ENCODE measurements around the gene UGT2B10. TPM values are rescaled to one million over a fixed set of nuclear protein-coding genes. Genes with fewer than 3 reads are reported as not detected.
A peak's percentile ranks its signal among the peaks of the same experiment; 100 is the strongest.

UGT2B10 gene
- total and polyA plus RNA-seq, 2 experiments from 2014 or later = 2.6 to 31.0 TPM

GRCh38 chr4:68871809-68872642 is 56.2 kb downstream of the UGT2B10 start:
- Histone ChIP-seq H3K27me3 (no peaks in the 10 kb centered on the region), H4K20me1 (ENCODE audit: insufficient read depth, poor library complexity, severe bottlenecking) (no peaks in the 10 kb centered on the region), H3K9me2 (replicated peaks; ENCODE audit: insufficient read depth) (no peaks in the 10 kb centered on the region), H3K4me2 (peak overlapping the region; percentile 63), H2AFZ (no peak overlapping the region), H3K9me3 (ENCODE audit: low read depth) (no peaks in the 10 kb centered on the region), H3K4me3 (no peak overlapping the region), H3K36me3 (replicated peaks; ENCODE audit: insufficient read depth, low read depth) (no peaks in the 10 kb centered on the region), H3K27ac (peak overlapping the region; percentile 78), H3K79me2 (no peaks in the 10 kb centered on the region), H3K4me1 (ENCODE audit: insufficient read depth) (peaks cover 14% of the 10 kb centered on the region)
- 21% methylated on average over 2 of the region's 2 CpGs for WGBS (ENCODE audit: low lambda C conversion rate, missing lambda C conversion rate)
- DNase-seq (ENCODE audit: low spot score) = peak; percentile 19
- TF ChIP-seq EZH2 (IDR thresholded peaks at IDR 0.05; ENCODE audit: borderline replicate concordance) (no peak), EZH2phosphoT487 (IDR thresholded peaks at IDR 0.05; ENCODE audit: low read depth, severe bottlenecking, unreplicated experiment) (no peak), CTCF (IDR thresholded peaks at IDR 0.05; ENCODE audit: poor library complexity) (no peak)

GRCh38 chr4:68872643-68873502 is 57.1 kb downstream of the UGT2B10 start:
- peak overlapping the region; percentile 63 for H3K4me2 ChIP-seq
- H3K27me3 ChIP-seq = no peaks in the 10 kb centered on the region
- no peaks in the 10 kb centered on the region for H3K36me3 ChIP-seq (replicated peaks; ENCODE audit: insufficient read depth, low read depth)
- H3K27ac ChIP-seq = peak overlapping the region; percentile 78
- peaks cover 14% of the 10 kb centered on the region for H3K4me1 ChIP-seq (ENCODE audit: insufficient read depth)
- no peaks in the 10 kb centered on the region for H3K9me2 ChIP-seq (replicated peaks; ENCODE audit: insufficient read depth)
- H3K4me3 ChIP-seq = no peak overlapping the region
- WGBS (ENCODE audit: low lambda C conversion rate, missing lambda C conversion rate) = 71% methylated on average over 3 of the region's 3 CpGs
- H3K9me3 ChIP-seq (ENCODE audit: low read depth) = no peaks in the 10 kb centered on the region
- no peak for DNase-seq (ENCODE audit: low spot score)
- no peaks in the 10 kb centered on the region for H3K79me2 ChIP-seq
- peak overlapping the region; percentile 16 for H2AFZ ChIP-seq
- no peak for TF ChIP-seq EZH2 (IDR thresholded peaks at IDR 0.05; ENCODE audit: borderline replicate concordance)
- no peak for TF ChIP-seq EZH2phosphoT487 (IDR thresholded peaks at IDR 0.05; ENCODE audit: low read depth, severe bottlenecking, unreplicated experiment)
- no peak for TF ChIP-seq CTCF (IDR thresholded peaks at IDR 0.05; ENCODE audit: poor library complexity)
- H4K20me1 ChIP-seq (ENCODE audit: insufficient read depth, poor library complexity, severe bottlenecking) = no peaks in the 10 kb centered on the region

GRCh38 chr4:68874507-68874906 is 58.7 kb downstream of the UGT2B10 start:
- H3K4me2 ChIP-seq = no peak overlapping the region
- H3K36me3 ChIP-seq (replicated peaks; ENCODE audit: insufficient read depth, low read depth) = no peaks in the 10 kb centered on the region
- no peaks in the 10 kb centered on the region for H4K20me1 ChIP-seq (ENCODE audit: insufficient read depth, poor library complexity, severe bottlenecking)
- H3K79me2 ChIP-seq = no peaks in the 10 kb centered on the region
- peak overlapping the region; percentile 78 for H3K27ac ChIP-seq
- H3K4me3 ChIP-seq = no peak overlapping the region
- no peak for TF ChIP-seq EZH2 (IDR thresholded peaks at IDR 0.05; ENCODE audit: borderline replicate concordance)
- TF ChIP-seq CTCF (IDR thresholded peaks at IDR 0.05; ENCODE audit: poor library complexity) = no peak
- TF ChIP-seq EZH2phosphoT487 (IDR thresholded peaks at IDR 0.05; ENCODE audit: low read depth, severe bottlenecking, unreplicated experiment) = no peak
- no peaks in the 10 kb centered on the region for H3K27me3 ChIP-seq
- H2AFZ ChIP-seq = no peak overlapping the region
- H3K9me3 ChIP-seq (ENCODE audit: low read depth) = no peaks in the 10 kb centered on the region
- no peak for DNase-seq (ENCODE audit: low spot score)
- peaks cover 14% of the 10 kb centered on the region for H3K4me1 ChIP-seq (ENCODE audit: insufficient read depth)
- H3K9me2 ChIP-seq (replicated peaks; ENCODE audit: insufficient read depth) = no peaks in the 10 kb centered on the region

Data from hepatocyte (in vitro differentiated cells).